Fibroblast of mammary gland (primary cell): ENCODE results near the gene PTBP3.

Experiments used
- DNase-seq: peaks from one replicate; pipeline ENCODE4 v3.0.0-alpha.2; 2010; ENCODE audit warnings: low read depth
- H3K4me3 ChIP-seq: 2 replicates; pipeline ENCODE4 v1.5.1; 2011; ENCODE audit warnings: low read depth, mild to moderate bottlenecking, low read length, moderate library complexity; ENCODE audit not compliant: control insufficient read depth
- TF ChIP-seq, protein P1 (sequence below): conservative IDR thresholded peaks from 2 replicates; pipeline ENCODE4 v1.5.1; 2011; ENCODE audit warnings: low read depth, low read length, inconsistent platforms; ENCODE audit not compliant: control insufficient read depth, insufficient read depth

The PTBP3 gene

DNA sequence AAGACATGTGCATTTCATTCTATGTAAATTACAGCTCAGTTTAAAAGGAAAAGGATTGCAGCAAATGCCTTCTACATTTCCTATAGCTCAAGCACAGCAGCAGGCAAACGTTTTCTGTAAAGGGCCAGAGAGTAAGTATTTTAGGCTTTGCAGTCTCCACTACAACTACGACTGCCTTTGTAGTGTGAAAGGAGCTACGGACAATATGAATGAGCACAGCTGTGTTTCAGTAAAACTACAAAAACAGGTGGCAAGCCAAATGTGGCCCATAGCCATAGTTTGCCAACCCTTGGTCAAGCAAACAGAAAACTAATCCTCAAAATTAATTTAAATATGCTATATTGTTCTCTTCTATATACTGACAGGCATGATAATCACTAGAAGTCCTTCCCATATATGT is 7.2 kb downstream of the PTBP3 start:
- DNase-seq, result no peak
- TF ChIP-seq, protein P1, sequence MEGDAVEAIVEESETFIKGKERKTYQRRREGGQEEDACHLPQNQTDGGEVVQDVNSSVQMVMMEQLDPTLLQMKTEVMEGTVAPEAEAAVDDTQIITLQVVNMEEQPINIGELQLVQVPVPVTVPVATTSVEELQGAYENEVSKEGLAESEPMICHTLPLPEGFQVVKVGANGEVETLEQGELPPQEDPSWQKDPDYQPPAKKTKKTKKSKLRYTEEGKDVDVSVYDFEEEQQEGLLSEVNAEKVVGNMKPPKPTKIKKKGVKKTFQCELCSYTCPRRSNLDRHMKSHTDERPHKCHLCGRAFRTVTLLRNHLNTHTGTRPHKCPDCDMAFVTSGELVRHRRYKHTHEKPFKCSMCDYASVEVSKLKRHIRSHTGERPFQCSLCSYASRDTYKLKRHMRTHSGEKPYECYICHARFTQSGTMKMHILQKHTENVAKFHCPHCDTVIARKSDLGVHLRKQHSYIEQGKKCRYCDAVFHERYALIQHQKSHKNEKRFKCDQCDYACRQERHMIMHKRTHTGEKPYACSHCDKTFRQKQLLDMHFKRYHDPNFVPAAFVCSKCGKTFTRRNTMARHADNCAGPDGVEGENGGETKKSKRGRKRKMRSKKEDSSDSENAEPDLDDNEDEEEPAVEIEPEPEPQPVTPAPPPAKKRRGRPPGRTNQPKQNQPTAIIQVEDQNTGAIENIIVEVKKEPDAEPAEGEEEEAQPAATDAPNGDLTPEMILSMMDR, result no peak
- no peak overlapping the region for H3K4me3 ChIP-seq

DNA sequence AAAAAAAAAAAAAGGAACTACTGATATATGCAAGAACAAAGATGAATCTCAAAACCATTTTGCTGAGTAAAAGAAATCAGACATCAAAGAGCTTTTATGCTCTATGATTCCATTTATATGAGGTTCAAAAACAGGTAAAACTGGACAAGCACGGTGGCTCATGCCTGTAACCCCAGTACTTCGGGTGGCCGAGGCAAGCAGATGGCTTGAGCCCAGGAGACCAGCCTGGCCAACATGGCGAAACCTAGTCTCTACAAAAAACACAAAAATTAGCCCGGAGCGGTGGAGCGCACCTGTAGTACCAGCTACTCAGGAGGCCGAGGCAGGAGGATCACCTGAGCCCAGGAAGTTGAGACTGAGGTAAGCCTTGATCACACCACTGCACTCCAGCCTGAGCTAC is 7.8 kb downstream of the PTBP3 start:
- TF ChIP-seq, protein P1, result no peak
- no peak for DNase-seq
- no peak overlapping the region for H3K4me3 ChIP-seq

DNA sequence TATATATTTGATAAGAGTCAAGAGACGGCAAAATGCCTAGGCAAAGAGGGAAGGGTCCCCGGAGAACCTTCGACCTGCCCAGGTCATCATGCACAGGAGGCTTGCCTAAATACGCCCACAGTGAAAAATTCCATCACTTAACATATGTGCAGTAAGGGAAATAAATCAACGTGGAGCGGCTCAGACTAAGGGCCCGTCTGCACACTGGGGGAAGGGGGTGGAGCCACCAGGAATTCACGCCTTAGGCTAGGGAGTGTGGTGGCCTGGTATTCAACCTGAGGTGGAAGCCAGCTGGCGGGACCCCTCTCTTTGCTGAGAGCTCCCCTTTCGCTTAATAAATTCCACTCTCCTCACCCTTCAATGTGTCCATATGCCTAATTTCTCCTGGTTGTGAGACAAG is 8.3 kb downstream of the PTBP3 start:
- DNase-seq, result no peak
- H3K4me3 ChIP-seq, result no peak overlapping the region
- TF ChIP-seq, protein P1, result no peak

DNA sequence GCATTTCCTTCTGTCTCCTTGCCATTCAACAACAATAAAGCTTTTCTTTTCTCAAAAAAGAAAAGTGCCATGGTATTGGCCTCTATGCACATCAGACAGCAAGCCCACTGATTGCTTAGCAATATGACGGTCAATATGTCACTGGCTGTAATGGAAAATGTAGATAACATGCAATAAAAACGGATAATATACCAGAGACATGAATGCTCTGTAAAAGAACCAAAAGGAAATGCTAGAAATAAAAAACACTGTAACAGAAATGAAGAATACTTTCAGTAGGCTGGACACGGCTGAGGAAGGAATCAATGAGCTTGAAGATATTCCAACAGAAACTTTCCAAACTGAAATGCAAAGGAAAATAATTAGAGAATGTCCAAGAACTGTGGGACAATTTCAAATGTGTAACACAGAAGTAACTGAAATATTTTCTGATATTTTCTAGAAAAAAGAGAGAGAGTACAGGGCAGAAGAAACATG is 10.0 kb downstream of the PTBP3 start:
- no peak for DNase-seq
- TF ChIP-seq, protein P1, result no peak
- H3K4me3 ChIP-seq, result no peak overlapping the region

DNA sequence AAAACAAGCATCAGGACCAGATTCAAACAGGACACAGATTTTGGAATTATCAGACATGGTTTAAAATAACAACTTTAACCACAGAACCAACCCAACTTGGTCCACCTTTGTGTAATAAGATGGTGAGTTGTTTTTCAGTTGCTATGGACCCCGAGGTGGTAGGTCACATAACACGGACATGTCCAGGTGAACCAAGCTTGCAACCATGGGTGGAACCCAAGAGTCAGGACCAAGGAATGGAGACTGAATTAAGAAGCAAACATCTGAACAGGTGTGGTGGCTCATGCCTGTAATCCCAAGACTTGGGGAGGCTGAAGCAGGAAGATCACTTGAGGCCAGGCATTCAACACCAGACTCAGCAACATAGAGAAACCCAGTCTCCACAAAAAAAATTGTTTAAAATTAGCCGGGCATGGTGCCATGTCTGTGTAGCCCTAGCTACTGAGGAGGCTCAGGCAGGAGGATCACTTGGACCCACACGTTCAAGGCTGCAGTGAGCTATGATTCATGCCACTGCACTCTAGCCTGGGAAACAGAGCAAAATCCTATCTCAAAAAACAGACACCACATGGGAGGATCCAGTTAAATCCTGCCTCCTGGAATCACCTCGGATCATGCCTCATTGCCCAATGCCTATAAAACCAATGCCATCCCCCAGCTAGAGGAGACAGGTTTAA is 10.6 kb downstream of the PTBP3 start:
- H3K4me3 ChIP-seq, result no peak overlapping the region
- DNase-seq, result no peak
- TF ChIP-seq, protein P1, result no peak

DNA sequence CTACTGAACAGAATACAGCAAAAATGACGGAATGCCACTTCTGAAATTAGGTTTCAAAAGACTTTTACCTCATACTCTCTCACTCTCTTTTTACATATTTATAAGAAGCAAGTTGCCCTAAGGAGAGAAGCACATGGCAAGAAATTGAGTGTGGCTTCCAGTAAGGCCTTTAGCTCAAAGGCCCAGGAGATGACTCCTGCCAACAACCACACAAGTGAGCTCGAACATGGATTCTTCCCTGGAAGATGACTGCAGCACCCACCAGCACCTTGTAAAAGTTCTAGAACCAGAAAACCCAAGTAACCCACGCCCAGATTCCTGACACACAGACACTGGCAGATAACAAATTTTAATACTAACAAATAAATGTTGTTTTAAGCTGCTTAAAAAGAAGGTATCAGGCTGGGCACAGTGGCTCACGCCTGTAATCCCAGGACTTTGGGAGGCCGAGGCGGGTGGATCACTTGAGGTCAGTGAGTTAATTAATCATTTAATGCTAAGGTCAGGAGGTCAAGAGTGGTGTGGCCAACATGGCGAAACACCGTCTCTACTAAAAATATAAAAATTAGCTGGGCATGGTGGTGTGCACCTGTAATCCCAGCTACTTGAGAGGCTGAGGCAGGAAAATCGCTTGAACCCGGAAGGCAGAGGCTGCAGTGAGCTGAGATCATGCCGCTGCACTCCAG is 17.0 kb downstream of the PTBP3 start:
- no peak for DNase-seq
- no peak overlapping the region for H3K4me3 ChIP-seq
- TF ChIP-seq, protein P1, result no peak
